ENCODE results near the gene ATOSA. TPM values are rescaled to one million over a fixed set of nuclear protein-coding genes. Genes with fewer than 3 reads are reported as not detected.

ATOSA gene
- total and polyA plus RNA-seq, 2 of the 13 experiments (the other 11 are each of a cell fraction or from before 2014, with no cell fraction given) = 6.6 to 16.3 TPM

DNA sequence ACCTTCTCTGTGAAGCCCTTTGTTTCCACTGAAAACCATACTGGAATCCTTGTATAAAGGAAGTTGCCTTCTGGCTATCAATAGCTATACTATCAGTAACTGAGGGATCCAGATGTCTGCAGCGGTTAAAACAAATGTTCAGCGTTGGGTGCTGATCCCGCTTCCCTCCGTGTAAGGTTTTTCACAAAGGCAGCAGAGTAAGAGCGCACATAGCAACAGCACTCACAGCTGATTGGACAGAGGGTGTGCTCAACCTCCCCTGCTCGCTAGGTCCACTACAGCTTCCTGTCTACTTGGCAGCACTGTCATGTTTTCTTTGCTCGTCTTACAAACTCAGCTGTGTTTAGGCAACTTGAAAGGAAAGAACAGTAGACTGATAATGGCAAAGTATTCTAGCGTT, 27.3 kb downstream of the ATOSA start (continued):
- TF ChIP-seq ZSCAN9 (CRISPR knock-in tag; IDR thresholded peaks at IDR 0.05; ENCODE audit: borderline replicate concordance) (peak; percentile 81), NFYB (CRISPR knock-in tag; IDR thresholded peaks at IDR 0.05) (peak; percentile 89), NFYC (CRISPR knock-in tag; IDR thresholded peaks at IDR 0.05) (peak; percentile 81), GABPA (IDR thresholded peaks at IDR 0.05; ENCODE audit: low read depth, low read length) (no peak), GABPA (CRISPR knock-in tag; IDR thresholded peaks at IDR 0.05; ENCODE audit: low read depth) (peak; percentile 59), ZNF232 (CRISPR knock-in tag; IDR thresholded peaks at IDR 0.05; ENCODE audit: borderline replicate concordance) (no peak), ZNF7 (CRISPR knock-in tag; IDR thresholded peaks at IDR 0.05) (peak; percentile 28; the same call in 1 of the 2 replicates), STAT5B (CRISPR knock-in tag; IDR thresholded peaks at IDR 0.05) (no peak), HNRNPLL (IDR thresholded peaks at IDR 0.05; ENCODE audit: low read depth, low read length, poor library complexity, severe bottlenecking) (no peak), ZNF331 (CRISPR knock-in tag; IDR thresholded peaks at IDR 0.05) (0 out of 2 replicates have a peak, but pooled peaks have one; percentile 26), ZNF292 (CRISPR knock-in tag; IDR thresholded peaks at IDR 0.05; ENCODE audit: borderline replicate concordance, low read depth) (peak; percentile 30; the same call in 1 of the 2 replicates), PLSCR1 (CRISPR knock-in tag; IDR thresholded peaks at IDR 0.05; ENCODE audit: borderline replicate concordance) (no peak), CCAR2 (optimal IDR thresholded peaks at IDR 0.05; ENCODE audit: low read depth, low read length) (no peak)
- TF ChIP-seq, protein P1, sequence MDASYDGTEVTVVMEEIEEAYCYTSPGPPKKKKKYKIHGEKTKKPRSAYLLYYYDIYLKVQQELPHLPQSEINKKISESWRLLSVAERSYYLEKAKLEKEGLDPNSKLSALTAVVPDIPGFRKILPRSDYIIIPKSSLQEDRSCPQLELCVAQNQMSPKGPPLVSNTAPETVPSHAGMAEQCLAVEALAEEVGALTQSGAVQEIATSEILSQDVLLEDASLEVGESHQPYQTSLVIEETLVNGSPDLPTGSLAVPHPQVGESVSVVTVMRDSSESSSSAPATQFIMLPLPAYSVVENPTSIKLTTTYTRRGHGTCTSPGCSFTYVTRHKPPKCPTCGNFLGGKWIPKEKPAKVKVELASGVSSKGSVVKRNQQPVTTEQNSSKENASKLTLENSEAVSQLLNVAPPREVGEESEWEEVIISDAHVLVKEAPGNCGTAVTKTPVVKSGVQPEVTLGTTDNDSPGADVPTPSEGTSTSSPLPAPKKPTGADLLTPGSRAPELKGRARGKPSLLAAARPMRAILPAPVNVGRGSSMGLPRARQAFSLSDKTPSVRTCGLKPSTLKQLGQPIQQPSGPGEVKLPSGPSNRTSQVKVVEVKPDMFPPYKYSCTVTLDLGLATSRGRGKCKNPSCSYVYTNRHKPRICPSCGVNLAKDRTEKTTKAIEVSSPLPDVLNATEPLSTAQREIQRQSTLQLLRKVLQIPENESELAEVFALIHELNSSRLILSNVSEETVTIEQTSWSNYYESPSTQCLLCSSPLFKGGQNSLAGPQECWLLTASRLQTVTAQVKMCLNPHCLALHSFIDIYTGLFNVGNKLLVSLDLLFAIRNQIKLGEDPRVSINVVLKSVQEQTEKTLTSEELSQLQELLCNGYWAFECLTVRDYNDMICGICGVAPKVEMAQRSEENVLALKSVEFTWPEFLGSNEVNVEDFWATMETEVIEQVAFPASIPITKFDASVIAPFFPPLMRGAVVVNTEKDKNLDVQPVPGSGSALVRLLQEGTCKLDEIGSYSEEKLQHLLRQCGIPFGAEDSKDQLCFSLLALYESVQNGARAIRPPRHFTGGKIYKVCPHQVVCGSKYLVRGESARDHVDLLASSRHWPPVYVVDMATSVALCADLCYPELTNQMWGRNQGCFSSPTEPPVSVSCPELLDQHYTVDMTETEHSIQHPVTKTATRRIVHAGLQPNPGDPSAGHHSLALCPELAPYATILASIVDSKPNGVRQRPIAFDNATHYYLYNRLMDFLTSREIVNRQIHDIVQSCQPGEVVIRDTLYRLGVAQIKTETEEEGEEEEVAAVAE (CRISPR knock-in tag; IDR thresholded peaks at IDR 0.05; ENCODE audit: borderline replicate concordance) = peak; percentile 48; the same call in 1 of the 2 replicates

Measured in HepG2 (cell line).